Duodenal mucosa (tissue), 2 donors: ENCODE data around the gene SDHAF4.

Experiments used
- H3K27ac ChIP-seq: one replicate; pipeline ENCODE4 v1.7.0; 2013; ENCODE audit warnings: low read depth, low read length
- H3K27me3 ChIP-seq, 2 donors: one replicate each; pipeline ENCODE4 v1.7.0; 2013; ENCODE audit warnings: low read length in 2 of 2, control low read depth in 1 of 2; ENCODE audit not compliant: insufficient read depth in 2 of 2, control insufficient read depth in 1 of 2
- H3K36me3 ChIP-seq, 2 donors: one replicate each; pipeline ENCODE4 v1.7.0; 2013; ENCODE audit warnings: low read length in 2 of 2, control low read depth in 1 of 2; ENCODE audit not compliant: insufficient read depth in 2 of 2, control insufficient read depth in 1 of 2
- H3K4me1 ChIP-seq, 2 donors: one replicate each; pipeline ENCODE4 v1.7.0; 2013; ENCODE audit warnings: low read length in 2 of 2, control low read depth in 1 of 2; ENCODE audit not compliant: insufficient read depth in 2 of 2, control insufficient read depth in 1 of 2
- H3K4me3 ChIP-seq, 2 donors: one replicate each; pipeline ENCODE4 v1.7.0; 2013; ENCODE audit warnings: low read length in 2 of 2, low read depth in 1 of 2
- H3K9ac ChIP-seq, 2 donors: one replicate each; pipeline ENCODE4 v1.7.0; 2013; ENCODE audit warnings: low read length in 2 of 2, low read depth in 1 of 2
- H3K9me3 ChIP-seq, 2 donors: one replicate each; pipeline ENCODE4 v1.7.0; 2013; ENCODE audit warnings: low read length in 2 of 2, control low read depth in 1 of 2; ENCODE audit not compliant: control insufficient read depth in 1 of 2

Gene SDHAF4

DNA sequence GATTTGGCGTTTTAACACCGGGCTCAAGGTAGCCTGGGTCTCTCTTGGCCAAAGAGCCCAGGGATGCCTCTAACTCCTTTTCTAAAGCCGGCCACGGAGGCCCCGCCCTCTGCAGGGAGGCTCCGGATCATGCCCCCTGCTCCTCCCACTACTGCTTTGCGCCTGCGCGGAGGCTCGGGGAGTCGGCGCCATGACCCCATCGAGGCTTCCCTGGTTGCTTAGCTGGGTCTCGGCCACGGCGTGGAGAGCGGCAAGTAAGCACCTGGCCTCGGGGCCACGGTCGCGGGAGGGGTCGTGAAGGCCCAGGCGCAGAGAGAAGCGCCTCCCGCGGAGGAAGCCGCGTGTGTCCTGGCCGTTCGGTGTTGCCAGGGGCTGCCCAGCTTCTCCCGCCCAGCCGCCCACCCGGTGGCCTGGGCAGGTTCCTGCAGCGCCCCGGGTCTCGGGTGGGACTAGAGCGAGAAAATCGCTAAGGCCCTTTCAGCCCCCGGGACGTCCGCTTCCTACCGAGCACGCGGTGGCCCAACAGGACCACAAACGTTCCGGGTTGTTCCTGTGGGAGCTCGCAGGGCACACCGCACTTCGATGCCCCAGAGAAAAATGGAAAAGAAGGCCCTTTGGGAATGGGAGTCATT, at the start of gene SDHAF4:
Gene SDHAF4 (plus strand): TSS at position 180 of the 632 bp plus-strand sequence. CDS start 11 bp downstream, at position 191.
- Histone ChIP-seq H3K36me3 (no peaks in the 10 kb centered on the region), H3K9ac (peak within 1 kb of the TSS; percentile 96), H3K27me3 (no peaks in the 10 kb centered on the region), H3K4me1 (peaks cover 9% of the 10 kb centered on the region in 2 donors), H3K4me3 (peak within 1 kb of the TSS; percentile 86 to 94), H3K27ac (peak within 1 kb of the TSS; percentile 82), H3K9me3 (no peaks in the 10 kb centered on the region)

DNA sequence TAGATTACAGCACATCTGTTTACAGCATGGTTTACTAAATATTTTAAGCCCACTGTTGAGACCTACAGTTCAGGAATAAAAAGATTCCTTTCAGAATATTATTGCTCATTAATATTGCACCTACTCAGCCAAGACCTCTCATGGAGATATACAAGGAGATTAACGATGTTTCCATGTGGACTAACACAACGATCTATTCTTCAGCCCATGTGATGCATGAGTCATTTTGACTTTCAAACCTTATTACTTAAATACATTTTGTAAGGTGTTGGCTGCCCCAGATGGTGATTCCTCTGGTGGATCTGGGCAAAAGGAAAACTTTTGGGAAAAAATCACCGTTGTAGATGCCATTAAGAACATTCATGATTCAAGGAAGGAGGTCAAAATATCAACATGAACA, 48.0 kb upstream of the SDHAF4 start:
- H3K4me3 ChIP-seq, result no peak overlapping the region
- no peak overlapping the region for H3K9ac ChIP-seq
- no peaks in the 10 kb centered on the region for H3K4me1 ChIP-seq
- H3K36me3 ChIP-seq, result peaks cover 0 to 4% of the 10 kb centered on the region in 2 donors
- no peaks in the 10 kb centered on the region for H3K27me3 ChIP-seq
- no peak overlapping the region for H3K27ac ChIP-seq
- no peaks in the 10 kb centered on the region for H3K9me3 ChIP-seq

DNA sequence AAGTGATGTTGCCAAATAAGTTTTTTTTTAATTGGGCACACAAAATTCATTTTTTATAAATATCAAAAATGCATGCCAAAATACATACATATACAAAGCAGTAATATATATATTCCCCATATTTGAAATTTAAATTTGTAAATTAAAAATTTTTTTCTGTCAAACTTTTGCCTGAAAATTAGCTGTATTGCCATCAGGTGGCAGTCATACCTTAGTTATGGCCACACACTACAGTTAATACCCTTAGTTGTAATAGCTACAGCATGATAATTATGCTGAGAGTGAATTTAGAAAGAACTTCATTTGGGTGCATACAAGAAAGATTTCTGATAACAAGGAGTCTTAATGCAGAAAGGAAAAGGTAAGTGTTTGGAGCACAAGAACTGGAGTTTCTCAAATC, 46.2 kb upstream of the SDHAF4 start:
- no peak overlapping the region for H3K9ac ChIP-seq
- H3K36me3 ChIP-seq, result peaks cover 0 to 9% of the 10 kb centered on the region in 2 donors
- H3K27ac ChIP-seq, result no peak overlapping the region
- H3K4me3 ChIP-seq, result no peak overlapping the region
- no peaks in the 10 kb centered on the region for H3K27me3 ChIP-seq
- H3K4me1 ChIP-seq, result no peaks in the 10 kb centered on the region
- H3K9me3 ChIP-seq, result no peaks in the 10 kb centered on the region

DNA sequence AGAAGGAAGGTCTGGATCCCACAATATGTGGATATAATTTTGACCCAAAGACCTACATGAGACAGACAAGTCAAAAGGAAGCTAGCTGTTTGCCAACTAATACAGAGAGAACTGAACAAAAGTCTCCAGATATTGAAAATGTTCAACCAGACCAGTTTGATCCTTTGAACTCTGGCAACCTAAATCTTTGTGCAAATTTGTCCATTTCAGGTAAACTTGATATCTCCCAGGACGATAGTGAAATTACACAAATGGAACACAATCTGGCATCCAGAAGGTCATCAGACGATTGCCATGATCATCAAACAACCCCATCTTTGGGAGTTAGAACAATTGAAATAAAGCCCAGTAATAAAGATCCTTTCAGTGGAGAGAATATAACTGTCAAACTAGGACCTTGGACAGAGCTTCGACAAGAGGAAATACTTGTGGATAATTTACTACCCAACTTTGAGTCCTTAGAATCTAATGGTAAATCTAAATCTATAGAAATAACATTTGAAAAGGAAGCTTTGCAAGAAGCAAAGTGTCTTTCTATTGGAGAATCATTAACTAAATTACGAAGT, 41.9 kb upstream of the SDHAF4 start:
- no peak overlapping the region for H3K9ac ChIP-seq
- H3K9me3 ChIP-seq, result no peaks in the 10 kb centered on the region
- no peaks in the 10 kb centered on the region for H3K27me3 ChIP-seq
- H3K4me1 ChIP-seq, result no peaks in the 10 kb centered on the region
- no peak overlapping the region for H3K27ac ChIP-seq
- peaks cover 4 to 26% of the 10 kb centered on the region in 2 donors for H3K36me3 ChIP-seq
- H3K4me3 ChIP-seq, result no peak overlapping the region

DNA sequence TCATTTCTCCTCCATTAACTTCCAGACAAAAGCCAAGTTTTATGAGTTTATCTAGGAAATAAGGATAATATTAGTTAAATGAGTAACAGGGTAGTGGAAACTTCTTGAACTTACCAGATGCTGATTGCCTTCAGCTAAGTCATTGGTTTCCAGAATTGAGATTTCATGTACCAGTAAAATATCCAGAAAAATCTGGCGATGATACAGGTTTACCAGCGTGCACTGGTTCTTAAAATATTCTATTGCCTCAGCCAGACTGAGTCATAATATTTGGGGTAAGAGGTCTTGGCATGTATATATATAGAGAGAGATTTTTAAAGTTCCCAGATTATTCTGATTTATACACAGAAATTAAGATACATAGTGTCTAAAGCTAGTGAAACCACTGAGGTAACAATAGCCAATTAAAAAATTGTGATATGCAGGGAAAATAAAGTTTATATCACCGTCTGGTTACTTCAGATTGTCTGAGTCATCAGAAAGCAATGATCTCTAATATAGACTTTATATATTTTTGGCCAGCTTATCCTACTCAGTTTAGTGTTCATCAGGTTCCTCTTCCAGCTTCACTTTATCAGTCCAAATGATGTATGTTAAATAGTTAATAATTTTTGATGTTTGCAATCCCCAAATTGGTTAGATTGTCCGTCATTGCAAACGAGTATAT, 39.5 kb upstream of the SDHAF4 start:
- no peak overlapping the region for H3K9ac ChIP-seq
- H3K27me3 ChIP-seq, result no peaks in the 10 kb centered on the region
- H3K36me3 ChIP-seq, result peaks cover 4 to 29% of the 10 kb centered on the region in 2 donors
- H3K4me3 ChIP-seq, result no peak overlapping the region
- no peaks in the 10 kb centered on the region for H3K4me1 ChIP-seq
- H3K27ac ChIP-seq, result no peak overlapping the region
- H3K9me3 ChIP-seq, result no peaks in the 10 kb centered on the region

DNA sequence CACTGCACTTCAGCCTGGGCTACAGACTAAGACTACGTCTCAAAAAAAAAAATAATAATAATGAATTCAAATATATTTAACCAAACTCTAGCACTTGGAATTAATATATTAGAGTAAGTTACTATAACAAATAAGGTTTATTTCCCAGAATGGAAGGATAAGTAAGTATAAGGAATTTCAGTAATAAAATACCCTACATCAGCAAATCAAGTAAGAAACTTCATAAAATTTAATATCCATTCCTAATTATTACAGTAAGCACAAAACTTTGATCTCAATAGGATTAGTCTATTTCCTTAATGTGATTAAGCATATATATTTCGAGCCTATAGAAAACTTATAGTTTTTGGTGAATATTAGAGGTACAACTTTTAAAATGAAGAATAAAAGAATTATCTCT, 36.7 kb upstream of the SDHAF4 start:
- Histone ChIP-seq H3K4me1 (no peaks in the 10 kb centered on the region), H3K36me3 (peaks cover 4 to 31% of the 10 kb centered on the region in 2 donors)

DNA sequence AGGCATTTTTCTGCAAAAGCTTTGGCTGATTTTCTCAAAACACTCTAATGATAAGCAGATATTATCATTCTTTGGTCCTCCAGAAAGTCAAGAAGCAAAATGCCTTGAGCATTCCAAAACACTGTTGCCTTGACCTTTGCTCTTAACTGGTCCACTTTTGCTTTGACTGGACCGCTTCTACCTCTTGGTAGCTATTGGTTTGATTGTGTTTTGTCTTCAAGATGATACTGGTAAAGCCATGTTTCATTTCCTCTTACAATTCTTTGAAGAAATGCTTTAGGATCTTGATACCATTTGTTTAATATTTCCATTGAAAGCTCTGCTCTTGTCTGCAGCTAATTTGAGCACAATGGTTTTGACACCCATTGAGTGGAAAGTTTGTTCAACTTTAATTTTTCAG, 35.6 kb upstream of the SDHAF4 start:
- H3K36me3 ChIP-seq, result peaks cover 4 to 26% of the 10 kb centered on the region in 2 donors
- H3K9me3 ChIP-seq, result no peaks in the 10 kb centered on the region

More for the DNA sequence above, 36.7 kb upstream of the SDHAF4 start:
- Histone ChIP-seq H3K9ac (no peak overlapping the region), H3K4me3 (no peak overlapping the region), H3K9me3 (no peaks in the 10 kb centered on the region), H3K27ac (no peak overlapping the region), H3K27me3 (no peaks in the 10 kb centered on the region)

DNA sequence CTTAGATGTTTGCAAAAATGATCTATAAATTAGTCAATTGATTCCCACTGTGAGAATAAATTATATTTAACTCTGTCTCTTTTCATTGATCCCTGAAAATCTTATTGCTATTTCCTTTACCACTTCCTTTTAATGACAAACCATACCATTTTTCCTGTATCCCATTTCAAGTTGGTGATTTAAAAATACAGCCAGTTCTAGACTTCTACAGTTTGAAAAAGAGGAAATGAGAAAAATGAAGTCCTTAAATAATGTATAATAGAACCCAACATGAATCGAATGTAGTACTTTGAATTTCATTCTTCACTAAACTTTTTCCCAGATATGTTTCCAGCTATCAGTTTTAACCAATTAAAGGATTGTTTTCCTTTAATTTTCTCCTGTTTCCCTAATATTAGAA, 29.5 kb upstream of the SDHAF4 start:
- Histone ChIP-seq H3K27ac (no peak overlapping the region), H3K36me3 (peaks cover 4 to 24% of the 10 kb centered on the region in 2 donors), H3K4me3 (no peak overlapping the region), H3K9me3 (no peaks in the 10 kb centered on the region), H3K27me3 (no peaks in the 10 kb centered on the region), H3K4me1 (no peaks in the 10 kb centered on the region), H3K9ac (no peak overlapping the region)

More for the DNA sequence above, 35.6 kb upstream of the SDHAF4 start:
- Histone ChIP-seq H3K27me3 (no peaks in the 10 kb centered on the region), H3K4me1 (no peaks in the 10 kb centered on the region), H3K27ac (no peak overlapping the region), H3K9ac (no peak overlapping the region), H3K4me3 (no peak overlapping the region)

DNA sequence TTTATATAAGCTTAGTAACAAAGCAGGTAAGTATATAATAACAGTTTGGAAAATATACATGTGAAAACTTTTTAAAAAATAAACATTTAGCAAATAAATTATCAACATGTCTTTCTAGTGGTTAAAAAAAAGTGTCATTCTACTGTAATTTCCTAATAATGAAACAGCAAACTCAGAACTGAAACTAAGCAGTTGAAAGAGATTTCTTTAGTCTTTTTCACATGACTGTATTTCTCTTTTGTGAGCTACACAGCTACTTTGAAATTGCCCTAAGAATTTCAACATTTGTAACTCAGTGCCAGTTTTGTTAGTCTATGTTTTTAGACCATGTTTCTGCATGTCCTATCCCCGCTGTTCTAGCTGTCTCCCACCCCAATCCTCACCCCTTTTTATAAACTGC, 28.4 kb upstream of the SDHAF4 start:
- H3K9me3 ChIP-seq, result no peaks in the 10 kb centered on the region
- H3K36me3 ChIP-seq, result peaks cover 4 to 29% of the 10 kb centered on the region in 2 donors
- no peak overlapping the region for H3K9ac ChIP-seq
- H3K27ac ChIP-seq, result no peak overlapping the region
- no peaks in the 10 kb centered on the region for H3K4me1 ChIP-seq
- no peaks in the 10 kb centered on the region for H3K27me3 ChIP-seq
- H3K4me3 ChIP-seq, result no peak overlapping the region

DNA sequence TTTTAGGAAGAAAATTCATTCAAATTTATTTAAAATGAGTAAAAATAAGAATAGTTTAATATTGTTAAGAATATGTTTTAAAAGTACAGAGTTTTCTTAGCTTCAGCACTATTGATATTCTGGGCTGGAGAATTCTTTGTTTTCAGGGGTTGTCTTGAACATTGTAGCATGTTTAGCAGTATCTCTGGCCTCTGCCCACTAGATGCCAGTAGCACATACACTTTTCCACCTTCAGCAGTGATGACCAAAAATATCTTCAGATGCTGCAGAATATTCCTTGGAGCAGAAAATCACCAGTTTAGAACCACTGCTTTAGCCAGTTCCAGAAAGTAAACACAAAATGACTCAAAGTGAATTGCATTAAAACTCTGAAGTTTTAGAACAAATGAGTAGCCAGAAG, 19.4 kb upstream of the SDHAF4 start:
- Histone ChIP-seq H3K27ac (no peak overlapping the region), H3K9me3 (no peaks in the 10 kb centered on the region), H3K4me3 (no peak overlapping the region), H3K9ac (no peak overlapping the region), H3K36me3 (peaks cover 0 to 13% of the 10 kb centered on the region in 2 donors), H3K4me1 (no peaks in the 10 kb centered on the region), H3K27me3 (no peaks in the 10 kb centered on the region)
